HUES6 (cell line): ENCODE results near the gene RGS1.

Experiments
- H3K27ac ChIP-seq: 2 replicates; pipeline ENCODE4 v1.7.0; 2013; ENCODE audit warnings: low read depth, mild to moderate bottlenecking, low read length, inconsistent platforms
- H3K27me3 ChIP-seq: 2 replicates; pipeline ENCODE4 v1.6.1; 2013; ENCODE audit warnings: low read length; ENCODE audit not compliant: control insufficient read depth, insufficient read depth
- H3K36me3 ChIP-seq: 2 replicates; pipeline ENCODE4 v1.6.1; 2013; ENCODE audit warnings: low read length; ENCODE audit not compliant: control insufficient read depth, insufficient read depth
- H3K4me1 ChIP-seq: 2 replicates; pipeline ENCODE4 v1.6.1; 2013; ENCODE audit warnings: low read length; ENCODE audit not compliant: control insufficient read depth, insufficient read depth
- H3K4me3 ChIP-seq: 2 replicates; pipeline ENCODE4 v1.5.1; 2013; ENCODE audit warnings: low read depth, low read length
- H3K9ac ChIP-seq: one replicate; pipeline ENCODE4 v1.6.1; 2013; ENCODE audit warnings: mild to moderate bottlenecking, low read length
- H3K9me3 ChIP-seq: 2 replicates; pipeline ENCODE4 v1.6.1; 2013; ENCODE audit warnings: low read depth, low read length; ENCODE audit not compliant: control insufficient read depth, insufficient read depth

The RGS1 gene

GRCh38 chr1:192554904-192555303, 20.7 kb upstream of the RGS1 start:
- H3K27me3 ChIP-seq, result no peaks in the 10 kb centered on the region
- H3K36me3 ChIP-seq, result no peaks in the 10 kb centered on the region
- no peak overlapping the region for H3K4me3 ChIP-seq
- H3K9ac ChIP-seq, result no peak overlapping the region
- no peak overlapping the region for H3K27ac ChIP-seq
- H3K9me3 ChIP-seq, result no peaks in the 10 kb centered on the region
- peaks cover 2% of the 10 kb centered on the region; the same call in 1 of the 2 replicates for H3K4me1 ChIP-seq

GRCh38 chr1:192555399-192555798, 20.2 kb upstream of the RGS1 start:
- no peaks in the 10 kb centered on the region for H3K9me3 ChIP-seq
- no peaks in the 10 kb centered on the region for H3K27me3 ChIP-seq
- no peak overlapping the region for H3K4me3 ChIP-seq
- H3K9ac ChIP-seq, result no peak overlapping the region
- H3K36me3 ChIP-seq, result no peaks in the 10 kb centered on the region
- H3K4me1 ChIP-seq, result peaks cover 2% of the 10 kb centered on the region; the same call in 1 of the 2 replicates
- H3K27ac ChIP-seq, result no peak overlapping the region

- Histone ChIP-seq H3K27me3 (no peaks in the 10 kb centered on the region), H3K36me3 (no peaks in the 10 kb centered on the region), H3K4me3 (no peak overlapping the region), H3K4me1 (no peaks in the 10 kb centered on the region; the same call in 1 of the 2 replicates), H3K27ac (no peak overlapping the region), H3K9me3 (no peaks in the 10 kb centered on the region), H3K9ac (no peak overlapping the region)
These were observed 17.6 kb upstream of the RGS1 start for GRCh38 chr1:192557841-192558595.

- H3K9ac ChIP-seq, result no peak overlapping the region
- H3K27ac ChIP-seq, result no peak overlapping the region
- H3K9me3 ChIP-seq, result no peaks in the 10 kb centered on the region
- H3K4me1 ChIP-seq, result no peaks in the 10 kb centered on the region; the same call in 1 of the 2 replicates
- H3K4me3 ChIP-seq, result no peak overlapping the region
- no peaks in the 10 kb centered on the region for H3K36me3 ChIP-seq
- H3K27me3 ChIP-seq, result no peaks in the 10 kb centered on the region
These were observed 16.2 kb upstream of the RGS1 start for GRCh38 chr1:192559115-192560006.

GRCh38 chr1:192561301-192561700, 14.3 kb upstream of the RGS1 start:
- no peak overlapping the region for H3K9ac ChIP-seq
- no peak overlapping the region for H3K27ac ChIP-seq
- H3K36me3 ChIP-seq, result no peaks in the 10 kb centered on the region
- H3K4me1 ChIP-seq, result no peaks in the 10 kb centered on the region; the same call in 1 of the 2 replicates
- no peaks in the 10 kb centered on the region for H3K9me3 ChIP-seq
- H3K27me3 ChIP-seq, result no peaks in the 10 kb centered on the region
- no peak overlapping the region for H3K4me3 ChIP-seq

- no peaks in the 10 kb centered on the region for H3K9me3 ChIP-seq
- no peaks in the 10 kb centered on the region for H3K27me3 ChIP-seq
- H3K4me1 ChIP-seq, result no peaks in the 10 kb centered on the region; the same call in 1 of the 2 replicates
- no peak overlapping the region for H3K4me3 ChIP-seq
- H3K9ac ChIP-seq, result no peak overlapping the region
- no peaks in the 10 kb centered on the region for H3K36me3 ChIP-seq
- no peak overlapping the region for H3K27ac ChIP-seq
These were observed 12.4 kb upstream of the RGS1 start for GRCh38 chr1:192563129-192563528.

- Histone ChIP-seq H3K27ac (no peak overlapping the region), H3K27me3 (no peaks in the 10 kb centered on the region), H3K36me3 (no peaks in the 10 kb centered on the region), H3K4me1 (no peaks in the 10 kb centered on the region; the same call in 1 of the 2 replicates), H3K9me3 (no peaks in the 10 kb centered on the region), H3K4me3 (no peak overlapping the region), H3K9ac (no peak overlapping the region)
These were observed 11.5 kb upstream of the RGS1 start for GRCh38 chr1:192564099-192564498.

- H3K4me3 ChIP-seq, result no peak overlapping the region
- H3K27ac ChIP-seq, result no peak overlapping the region
- H3K9ac ChIP-seq, result no peak overlapping the region
- peaks cover 7% of the 10 kb centered on the region for H3K9me3 ChIP-seq
- H3K27me3 ChIP-seq, result no peaks in the 10 kb centered on the region
- H3K4me1 ChIP-seq, result no peaks in the 10 kb centered on the region
- H3K36me3 ChIP-seq, result no peaks in the 10 kb centered on the region
These were observed 9.6 kb upstream of the RGS1 start for GRCh38 chr1:192565946-192566345.

GRCh38 chr1:192566657-192567056, 8.9 kb upstream of the RGS1 start:
- Histone ChIP-seq H3K9ac (no peak overlapping the region), H3K4me3 (no peak overlapping the region), H3K27ac (no peak overlapping the region), H3K9me3 (peaks cover 8% of the 10 kb centered on the region), H3K36me3 (no peaks in the 10 kb centered on the region), H3K4me1 (no peaks in the 10 kb centered on the region), H3K27me3 (no peaks in the 10 kb centered on the region)

- H3K9me3 ChIP-seq, result peaks cover 8% of the 10 kb centered on the region
- H3K4me1 ChIP-seq, result no peaks in the 10 kb centered on the region
- H3K27me3 ChIP-seq, result no peaks in the 10 kb centered on the region
- H3K27ac ChIP-seq, result no peak overlapping the region
- no peak overlapping the region for H3K4me3 ChIP-seq
- H3K9ac ChIP-seq, result no peak overlapping the region
- H3K36me3 ChIP-seq, result no peaks in the 10 kb centered on the region
These were observed 7.5 kb upstream of the RGS1 start for GRCh38 chr1:192568063-192568462.

GRCh38 chr1:192571668-192572067, 3.9 kb upstream of the RGS1 start:
- no peak overlapping the region for H3K4me3 ChIP-seq
- peaks cover 8% of the 10 kb centered on the region for H3K9me3 ChIP-seq
- H3K36me3 ChIP-seq, result no peaks in the 10 kb centered on the region
- no peak overlapping the region for H3K9ac ChIP-seq
- H3K27me3 ChIP-seq, result no peaks in the 10 kb centered on the region
- no peak overlapping the region for H3K27ac ChIP-seq
- H3K4me1 ChIP-seq, result no peaks in the 10 kb centered on the region
